GM21576 (cell line): ENCODE measurements around the gene ETF1.

Experiments used
- ATAC-seq: cut with Tn5 transposase; IDR thresholded peaks from one replicate; pipeline ENCODE4 v1.9.1; 2021; ENCODE audit warnings: mild to moderate bottlenecking, moderate library complexity; ENCODE audit not compliant: unreplicated experiment

Gene ETF1

DNA sequence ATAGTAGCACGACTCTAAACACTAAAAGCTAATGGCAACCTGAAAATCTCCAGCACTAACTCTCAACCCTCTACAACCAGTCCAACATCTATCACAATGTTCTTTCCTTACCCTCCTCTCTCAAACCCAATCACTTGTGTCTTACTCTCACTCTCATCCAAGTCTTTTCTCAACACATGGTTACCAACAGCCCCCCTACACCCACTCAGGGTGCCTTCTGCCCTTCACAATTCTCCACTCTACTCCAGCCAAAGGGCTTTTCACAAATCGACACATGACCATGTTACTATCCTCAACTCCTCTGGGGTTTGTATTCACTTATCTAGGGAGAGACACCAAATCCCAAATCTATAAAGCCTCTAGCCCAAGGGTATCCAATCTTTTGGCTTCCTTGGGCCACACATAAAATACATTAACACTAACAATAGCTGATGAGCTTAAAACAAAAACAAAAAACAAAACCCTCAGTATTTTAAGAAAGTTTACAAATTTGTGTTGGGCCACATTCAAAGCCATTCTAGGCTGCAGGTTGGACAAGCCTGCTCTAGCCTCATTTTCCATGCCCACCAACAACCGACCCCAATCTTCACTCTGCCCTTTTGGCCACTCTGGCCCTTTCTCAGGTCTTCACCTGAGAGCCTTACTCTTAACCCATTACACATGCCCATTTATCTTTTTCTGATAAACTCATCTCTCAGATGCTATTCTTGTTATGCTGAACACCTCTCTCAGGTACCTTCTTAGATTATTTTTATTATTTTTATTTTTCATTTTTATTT, 20.5 kb upstream of the ETF1 start:
- no peak for ATAC-seq

DNA sequence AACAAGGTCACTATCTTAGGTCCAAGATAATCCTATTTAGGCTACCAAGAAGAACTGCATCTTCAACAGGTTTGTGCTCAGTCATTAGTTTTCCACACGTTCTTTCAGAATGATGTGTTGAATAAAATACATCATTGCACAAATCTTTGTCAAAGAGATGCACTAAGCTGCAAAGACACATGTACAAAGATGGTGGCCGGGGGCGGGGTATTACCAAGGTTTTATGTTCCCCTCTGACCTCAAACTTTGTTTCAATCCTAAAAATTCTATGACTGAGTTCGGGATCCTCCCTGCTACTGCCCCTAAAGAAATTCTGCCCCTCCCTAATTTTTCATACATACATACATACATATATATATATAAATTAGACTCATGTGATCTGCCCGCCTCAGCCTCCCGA, 17.9 kb upstream of the ETF1 start:
- ATAC-seq, result no peak

DNA sequence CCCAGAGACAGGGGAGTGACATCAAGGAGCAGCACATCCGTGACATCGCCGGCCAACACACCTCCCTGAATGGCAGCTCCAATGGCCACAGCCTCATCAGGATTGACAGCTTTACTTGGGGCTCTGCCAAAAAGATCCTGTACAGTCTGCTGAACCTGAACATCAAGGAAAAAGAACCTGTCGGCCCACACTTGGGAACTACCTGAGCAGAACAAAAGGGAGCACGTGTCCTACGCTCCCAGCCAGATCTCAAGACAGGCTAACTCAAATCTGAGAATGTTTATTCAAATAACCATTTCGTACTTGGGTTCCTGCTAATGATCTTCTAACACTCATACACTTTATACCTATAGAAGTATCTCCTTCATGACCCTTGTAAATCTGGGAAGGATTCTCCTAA, 16.9 kb upstream of the ETF1 start:
- no peak for ATAC-seq

DNA sequence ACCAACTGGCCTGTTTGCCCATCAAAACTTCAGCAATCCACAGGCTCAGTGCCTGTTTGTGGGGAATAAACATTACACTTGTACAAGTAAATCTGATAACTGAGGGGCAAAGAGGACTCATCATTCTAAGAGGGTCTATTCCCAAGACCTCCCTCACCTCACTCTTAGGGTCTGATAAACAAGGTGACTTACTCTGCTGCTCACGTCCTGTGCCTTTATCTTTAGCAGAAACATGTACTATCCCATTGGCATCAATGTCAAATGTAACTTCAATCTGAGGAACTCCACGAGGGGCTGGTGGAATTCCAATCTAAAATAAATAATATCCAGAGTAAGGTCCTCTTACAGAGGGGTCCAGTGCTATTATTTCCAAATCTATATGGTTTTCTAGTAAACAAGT, 14.6 kb upstream of the ETF1 start:
- ATAC-seq, result no peak

DNA sequence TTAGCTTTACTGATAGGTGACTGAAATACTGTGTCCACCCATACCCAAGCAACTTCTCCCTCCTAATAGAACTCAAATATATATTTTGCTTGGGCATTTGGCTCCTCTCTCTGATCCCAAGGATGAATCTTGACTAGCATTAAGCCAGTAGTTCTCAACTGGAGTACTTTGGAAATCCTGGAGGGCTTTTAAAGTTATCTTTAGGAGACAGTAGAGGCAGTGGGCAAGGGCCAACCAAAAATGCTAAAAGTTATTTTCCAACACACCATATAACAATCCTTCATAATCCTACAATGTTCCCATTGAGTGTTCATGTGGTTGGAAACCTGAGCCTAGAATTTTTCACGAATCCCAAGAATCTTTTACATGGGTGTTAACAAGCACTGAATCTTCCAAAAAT, 11.1 kb upstream of the ETF1 start:
- no peak for ATAC-seq

DNA sequence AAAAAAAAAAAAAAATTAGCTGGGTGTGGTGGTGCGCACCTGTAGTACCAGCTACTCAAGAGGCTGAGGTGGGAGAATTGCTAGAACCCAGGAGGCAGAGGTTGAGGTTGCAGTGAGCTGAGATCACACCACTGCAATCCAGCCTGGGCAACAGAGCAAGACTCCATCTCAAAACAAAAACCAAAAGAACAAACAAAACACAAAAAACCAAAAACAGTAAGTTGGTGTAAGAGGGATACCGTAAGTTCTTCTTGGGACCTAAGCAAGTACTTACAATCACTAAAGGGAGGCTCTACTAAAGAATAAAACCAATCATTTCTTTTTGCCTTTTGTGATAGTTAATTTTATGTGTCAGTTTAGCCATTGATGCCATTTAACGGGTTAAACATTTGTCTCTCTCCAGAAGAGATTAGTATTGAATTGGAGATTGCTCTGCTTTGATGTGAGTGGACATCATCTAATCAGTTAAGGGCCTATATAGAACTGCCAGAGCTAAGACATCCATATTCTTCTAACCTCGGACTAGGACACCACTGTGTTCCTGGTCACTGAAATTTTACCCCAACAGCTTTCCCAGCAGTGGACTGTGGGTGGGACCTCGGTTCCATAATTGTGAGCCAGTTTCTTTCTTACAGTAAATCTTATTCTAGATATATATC, 10.5 kb upstream of the ETF1 start:
- no peak for ATAC-seq

DNA sequence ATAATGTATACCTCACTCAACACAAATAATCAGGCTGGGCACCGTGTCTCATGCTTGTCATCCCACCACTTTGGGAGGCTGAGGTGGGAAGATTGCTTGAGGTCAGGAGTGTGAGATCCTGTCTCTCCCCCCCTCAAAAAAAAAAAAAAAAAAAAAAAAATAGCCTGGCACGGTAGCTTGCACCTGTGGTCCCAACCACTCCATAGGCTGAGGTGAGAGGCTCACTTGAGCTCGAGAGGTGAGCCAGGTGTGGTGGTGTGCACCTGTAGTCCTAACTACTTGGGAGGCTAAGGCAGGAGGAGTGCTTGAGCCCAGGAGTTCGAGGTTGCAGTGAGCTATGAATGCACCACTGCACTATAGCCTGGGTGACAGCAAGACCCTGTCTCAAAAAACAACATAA, 9.6 kb upstream of the ETF1 start:
- ATAC-seq, result no peak

DNA sequence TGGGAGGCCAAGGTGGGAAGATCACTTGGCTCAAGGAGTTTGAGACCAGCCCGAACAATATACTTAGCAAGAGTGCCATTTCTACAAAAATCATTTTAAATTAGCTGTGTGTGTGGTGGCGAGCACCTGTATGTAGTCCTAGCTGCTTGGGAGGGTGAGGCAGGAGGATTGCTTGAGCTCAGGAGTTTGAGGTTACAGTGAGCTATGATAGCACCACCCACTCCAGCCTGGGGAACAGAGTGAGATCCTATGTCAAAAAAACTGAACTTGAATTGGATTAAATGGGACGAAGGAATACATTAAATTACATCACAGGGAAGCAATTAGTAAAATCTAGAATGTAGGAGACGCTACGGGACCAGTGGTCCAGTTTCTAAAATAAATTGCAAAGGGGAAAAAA, 6.4 kb upstream of the ETF1 start:
- ATAC-seq, result no peak

DNA sequence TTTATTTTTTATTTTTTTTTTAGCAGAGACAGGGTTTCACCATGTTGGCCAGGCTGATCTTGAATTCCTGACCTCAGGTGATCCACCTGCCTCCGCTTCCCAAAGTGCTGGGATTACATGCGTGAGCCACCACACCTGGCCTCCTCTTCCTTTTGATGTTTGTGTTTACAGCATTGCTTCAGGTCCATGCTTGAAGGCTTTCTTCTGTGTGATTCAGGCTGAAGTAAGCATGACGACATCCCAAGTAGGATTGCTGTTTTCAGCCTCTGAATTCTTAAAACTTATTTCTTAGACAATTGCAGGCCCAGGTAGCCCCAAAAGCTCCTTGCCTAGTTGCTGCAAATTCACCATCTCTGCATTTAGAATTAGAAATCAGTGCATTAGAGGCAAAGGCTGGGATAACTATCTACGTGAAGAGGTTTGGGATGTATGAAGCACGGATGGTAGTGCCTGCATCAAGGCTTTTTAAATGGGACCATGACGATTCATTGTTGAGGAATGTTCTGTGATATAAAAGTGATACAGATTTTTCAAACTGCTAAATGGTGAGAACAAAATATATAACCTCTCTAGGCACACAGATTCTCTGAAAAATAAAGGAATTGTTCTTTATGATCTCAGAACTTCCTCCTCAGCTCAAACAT, 3.0 kb upstream of the ETF1 start:
- ATAC-seq, result no peak

DNA sequence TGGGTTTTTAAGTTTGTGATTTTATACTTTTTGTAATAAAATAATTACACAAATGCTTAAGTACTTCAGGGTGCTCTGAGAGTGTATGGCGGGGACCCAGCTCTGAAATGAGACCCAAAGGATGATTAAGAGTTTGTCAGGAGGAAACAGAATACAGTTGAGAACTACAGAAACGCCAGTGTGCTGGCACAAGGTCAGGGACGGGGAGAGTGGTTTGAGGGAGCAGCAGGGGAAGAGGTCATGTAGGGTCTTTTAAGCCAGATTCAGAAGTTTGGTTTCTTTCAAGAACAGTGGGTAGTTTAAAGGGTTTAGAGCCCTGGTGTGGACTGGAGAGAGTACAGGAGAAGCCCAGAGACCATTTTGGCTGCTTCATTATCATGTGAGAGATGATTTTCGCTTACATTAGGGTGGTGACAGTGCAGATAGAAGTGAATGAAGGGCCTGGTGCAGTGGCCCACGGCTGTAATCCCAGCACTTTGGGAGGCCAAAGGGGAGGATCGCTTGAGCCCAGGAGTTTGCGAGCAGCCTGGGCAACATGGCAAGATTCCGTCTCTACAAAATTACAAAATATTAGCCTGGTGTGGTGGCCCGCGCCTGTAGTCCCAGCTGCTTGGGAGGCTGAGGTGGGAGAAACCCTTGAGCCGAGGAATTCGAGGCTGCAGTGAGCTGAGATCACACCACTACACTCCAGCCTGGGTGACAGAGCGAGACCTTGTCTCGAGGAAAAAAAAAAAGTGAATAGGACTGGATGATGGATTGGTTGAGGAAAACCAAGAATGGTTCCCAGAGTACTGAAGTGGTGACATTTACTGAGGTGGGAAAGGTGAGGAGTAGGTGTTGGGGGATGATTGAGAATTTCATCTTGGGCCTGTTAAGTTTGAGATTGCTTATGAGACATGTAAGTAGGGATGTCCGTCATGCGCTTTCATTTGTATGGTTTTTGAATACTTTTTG, 1.4 kb upstream of the ETF1 start:
- ATAC-seq, result no peak

DNA sequence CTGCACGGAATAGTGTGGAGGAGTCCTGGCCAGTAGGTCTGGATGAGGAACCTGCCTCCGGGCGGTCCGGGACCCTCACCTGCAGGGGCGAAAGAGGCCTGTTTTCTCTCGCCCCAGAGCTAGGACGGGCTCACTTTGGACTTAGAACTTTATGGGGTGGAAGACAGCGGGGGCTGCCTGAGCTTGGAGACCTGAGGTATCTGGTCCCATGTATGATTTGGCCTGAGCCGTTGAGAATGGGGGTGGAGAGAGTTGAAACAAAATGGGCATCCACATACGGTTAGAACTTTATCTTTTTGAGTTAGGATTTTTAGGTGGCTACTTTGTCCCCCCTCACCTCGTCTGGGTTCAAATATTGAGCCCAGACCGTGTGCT, 681 bp upstream of the ETF1 start:
- ATAC-seq, result peak; percentile 42

DNA sequence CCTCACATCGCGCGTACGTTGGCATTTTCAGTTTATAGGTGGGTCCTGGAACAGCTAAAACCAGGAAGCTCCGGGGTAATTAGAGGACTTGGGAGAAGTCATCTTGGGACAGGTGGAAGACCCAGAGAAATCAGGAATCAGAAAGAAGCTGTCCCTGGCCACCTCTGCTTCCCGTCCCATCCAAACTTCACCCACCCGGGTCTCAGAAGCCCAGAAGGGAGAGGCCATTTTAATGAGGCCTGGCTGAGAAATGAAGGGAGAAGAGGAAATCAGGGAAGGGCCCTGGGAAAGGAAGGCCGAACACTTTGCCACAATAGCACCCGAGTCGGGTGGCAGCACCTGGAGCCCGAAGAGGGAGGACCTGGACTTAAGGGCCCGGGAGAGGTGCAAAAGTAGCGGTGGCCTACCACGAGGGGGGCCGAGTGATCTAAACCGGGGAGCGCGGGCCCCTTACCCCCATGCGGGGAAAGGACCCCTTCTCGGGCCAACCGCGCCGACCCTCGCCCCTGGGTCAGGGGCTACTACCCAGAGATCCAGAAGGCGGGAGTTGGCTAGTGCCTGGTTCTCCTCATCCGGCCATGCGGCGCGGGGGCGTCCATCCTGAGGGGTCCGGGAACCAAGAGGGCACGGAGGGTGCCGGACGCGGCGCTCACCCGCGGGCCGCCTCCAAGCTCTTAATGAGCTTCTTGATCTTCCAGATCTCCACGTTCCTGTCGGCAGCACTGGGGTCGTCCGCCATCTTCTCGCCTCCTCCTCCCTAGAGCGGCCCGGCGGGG, 668 bp downstream of the ETF1 start:
- ATAC-seq, result no peak

DNA sequence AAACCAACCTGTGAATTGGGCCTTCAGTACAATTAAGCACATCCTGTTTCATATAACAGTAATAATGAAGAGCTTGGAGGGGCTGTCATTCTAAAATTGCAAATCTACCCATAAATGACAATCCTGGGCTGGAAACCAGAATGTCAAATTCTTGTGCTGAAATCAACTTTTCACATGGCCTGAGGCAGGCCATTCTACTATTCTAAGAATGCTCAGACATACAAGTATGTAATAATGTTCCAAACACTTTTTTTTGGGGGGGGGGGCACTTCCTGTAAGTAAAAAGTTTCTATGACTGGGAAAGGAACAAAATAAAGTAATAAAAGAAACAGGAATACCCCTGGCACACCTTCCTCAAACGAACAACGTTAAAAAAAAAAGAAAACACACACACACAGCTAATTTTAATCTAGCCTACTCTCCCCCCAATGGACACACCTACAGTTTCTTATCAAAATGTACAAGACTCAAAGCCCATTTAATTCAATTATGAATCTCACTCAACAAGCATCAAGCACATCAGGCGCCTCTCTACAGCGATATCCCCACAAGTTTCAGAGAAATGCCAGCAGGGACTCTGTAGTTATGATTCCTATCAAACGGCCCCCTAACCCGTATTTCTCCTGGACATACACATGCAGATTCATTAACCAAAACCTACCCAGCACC, 1.4 kb downstream of the ETF1 start:
- ATAC-seq, result no peak

DNA sequence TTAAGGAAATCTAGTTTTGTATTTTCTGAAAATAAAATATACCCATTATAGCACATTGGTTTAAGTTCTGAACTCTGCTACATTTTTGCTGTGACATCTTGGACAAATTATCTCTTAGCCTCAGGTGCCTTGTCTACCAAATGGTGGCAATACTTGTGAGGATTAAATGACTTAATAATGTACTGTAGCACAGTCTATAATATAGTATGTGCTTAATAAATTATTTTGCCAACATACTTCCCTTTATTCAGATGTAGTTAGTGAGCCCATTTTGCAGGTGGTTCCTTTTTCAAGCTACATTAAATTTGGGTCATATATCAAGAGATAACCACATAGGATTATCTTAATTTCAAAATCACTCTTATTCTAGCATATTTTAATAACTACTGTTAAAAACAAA, 3.2 kb downstream of the ETF1 start:
- no peak for ATAC-seq

DNA sequence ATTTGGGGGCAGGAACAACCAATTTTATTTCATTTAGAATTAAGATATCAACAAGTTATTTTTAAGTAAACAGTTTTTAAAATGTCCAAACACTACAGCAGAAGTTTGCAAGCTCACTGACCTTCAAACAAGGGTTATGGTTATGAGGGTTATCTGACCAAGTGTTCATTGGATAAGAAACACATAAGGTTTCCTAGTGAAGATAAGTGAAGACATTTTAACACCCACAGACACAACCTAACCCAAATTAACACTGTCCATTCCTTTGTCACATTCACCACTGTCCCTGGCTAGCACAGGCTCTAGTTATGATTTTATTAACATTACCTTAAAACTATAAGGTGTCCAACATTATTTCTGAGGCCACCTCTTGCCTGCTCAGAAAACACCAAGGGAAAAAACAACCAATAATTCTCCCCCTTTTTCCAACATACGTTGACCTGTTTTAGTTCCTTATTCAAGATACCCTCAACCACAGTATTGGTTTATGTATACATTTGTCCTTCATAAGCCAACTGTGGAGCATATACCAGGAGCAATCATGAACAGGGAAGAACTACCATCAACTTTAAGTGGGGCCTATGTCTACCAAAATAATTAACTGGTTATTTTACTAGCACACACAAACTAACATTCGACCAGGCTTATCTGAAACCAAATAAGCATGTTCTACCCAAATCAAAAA, 4.0 kb downstream of the ETF1 start:
- ATAC-seq, result no peak

DNA sequence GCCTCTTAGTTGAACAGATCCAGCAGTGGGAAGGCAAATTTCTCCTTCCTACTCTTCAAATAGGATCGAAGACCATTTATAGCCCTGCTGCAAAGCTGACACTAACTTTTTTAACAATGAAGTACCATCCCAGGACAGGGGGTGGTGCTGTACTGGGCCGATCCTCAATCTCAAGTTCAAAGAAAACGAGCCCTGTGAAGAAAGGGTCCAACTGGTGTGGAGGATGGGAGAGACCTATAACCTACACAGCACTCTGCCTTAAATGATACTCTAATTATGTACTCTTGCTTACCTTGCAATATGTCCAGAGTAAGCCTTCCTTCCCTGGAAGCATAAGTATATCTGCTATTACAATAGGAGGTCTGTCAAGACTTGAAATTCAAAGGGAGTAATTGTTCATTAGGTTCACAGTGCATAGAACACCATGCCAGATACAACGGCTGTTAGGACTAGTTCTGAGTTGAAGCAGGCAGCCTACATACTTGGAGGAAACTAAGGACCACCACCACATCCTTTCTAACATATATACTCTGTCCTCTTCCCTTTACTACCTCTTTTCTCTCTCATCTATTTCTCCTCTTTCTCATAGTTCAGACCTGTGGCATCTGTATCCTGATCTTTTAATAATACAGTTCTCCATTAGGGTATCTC, 6.2 kb downstream of the ETF1 start:
- ATAC-seq, result no peak

DNA sequence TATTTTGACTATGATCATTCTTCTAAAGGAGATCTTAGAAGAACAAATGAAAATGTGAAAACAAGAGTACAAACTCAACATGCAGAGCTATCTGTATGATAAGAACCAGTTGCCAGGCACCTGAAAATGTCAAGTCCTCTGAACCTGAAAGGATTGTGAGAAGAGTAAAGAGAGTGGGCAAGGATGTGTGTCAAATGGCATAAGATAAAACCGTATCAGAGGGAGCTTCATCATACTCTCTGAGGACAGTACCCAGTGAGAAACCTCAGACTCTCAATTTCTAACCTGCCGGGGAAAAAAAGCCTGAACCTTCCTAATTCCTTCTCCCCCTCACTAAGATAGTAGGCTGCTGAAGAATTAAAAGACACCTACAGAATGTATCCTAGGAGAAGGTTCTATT, 6.8 kb downstream of the ETF1 start:
- no peak for ATAC-seq

DNA sequence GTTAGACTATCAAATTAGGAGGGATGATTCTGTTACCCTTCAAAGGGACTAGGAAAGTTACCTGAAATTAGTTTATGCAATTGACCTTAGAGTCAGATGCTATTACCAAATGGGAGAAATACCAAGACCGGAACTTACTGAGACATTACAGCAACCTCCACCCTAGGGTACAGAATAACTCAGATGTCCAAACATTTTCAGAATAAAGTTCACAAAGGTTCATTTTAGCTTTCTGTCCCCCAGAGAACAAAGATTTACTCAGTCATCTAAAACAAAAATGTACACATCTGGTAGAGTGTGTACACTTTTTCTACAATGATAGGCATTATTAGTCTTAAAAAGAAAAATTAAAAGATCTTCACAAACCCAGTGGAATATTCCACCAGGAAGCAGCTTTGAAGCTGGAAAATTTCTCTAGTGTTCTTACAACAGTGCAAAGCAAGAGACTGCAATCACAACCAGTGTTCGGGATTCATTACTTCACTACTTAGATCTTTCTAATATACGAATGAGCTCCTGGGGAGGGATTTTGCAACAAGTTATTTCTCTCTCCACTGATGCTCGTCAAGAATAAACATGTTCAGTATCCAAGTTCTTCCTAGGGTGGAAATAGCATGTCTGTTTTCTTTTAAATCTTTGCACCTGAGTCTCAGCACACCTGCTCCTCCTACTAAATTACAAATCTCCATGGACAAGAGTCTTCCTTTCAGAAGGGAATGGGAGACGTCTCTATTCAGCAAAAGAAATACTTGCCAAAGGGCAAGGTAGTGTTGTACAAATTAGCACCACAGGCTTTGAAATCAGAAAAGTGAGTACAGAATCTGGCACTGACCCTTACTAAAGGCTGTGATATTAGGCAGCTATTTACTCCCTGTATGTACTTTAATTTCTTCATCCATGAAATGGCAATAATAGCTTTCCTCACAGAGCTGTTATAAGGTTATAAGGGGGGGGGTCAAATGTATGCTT, 8.8 kb downstream of the ETF1 start:
- ATAC-seq, result no peak
